B cell (primary cell): ENCODE data around the gene NDRG3.

Experiments
- CTCF ChIP-seq: fragments of 200-600 bp; IDR thresholded peaks from one replicate; pipeline ENCODE4 v1.8.0; 2022; ENCODE audit warnings: antibody characterized with exemption, mild to moderate bottlenecking
- EZH2 ChIP-seq: IDR thresholded peaks from 2 replicates; pipeline ENCODE4 v1.6.1; 2012; ENCODE audit warnings: borderline replicate concordance, low read depth, mild to moderate bottlenecking, moderate library complexity, low read length; ENCODE audit not compliant: insufficient read depth, poor library complexity, severe bottlenecking

GRCh38 chr20:36645353-36645752 lies 100.5 kb downstream of the NDRG3 start:
- TF ChIP-seq CTCF: no peak
- no peak for TF ChIP-seq EZH2
